Stimulated activated CD8-positive, alpha-beta memory T cell treated with anti-CD3 and anti-CD28 coated beads, Interleukin-15, amount 100 ng/mL, for 1 hour (primary cell): ENCODE results near the gene SERINC4.
A peak's percentile ranks its signal among the peaks of the same experiment; 100 is the strongest.
"Not testable (repeated sequence)": the region's sequence is repeated elsewhere in the genome, so short reads cannot be mapped to it uniquely, and the experiment has no call there.

Source experiments
- DNase-seq: peaks from one replicate; pipeline ENCODE4 v3.0.0-alpha.2; 2020; ENCODE audit warnings: low read depth

SERINC4 gene

GRCh38 chr15:43749690-43750345, 50.2 kb downstream of the SERINC4 start:
- no peak for DNase-seq

DNA sequence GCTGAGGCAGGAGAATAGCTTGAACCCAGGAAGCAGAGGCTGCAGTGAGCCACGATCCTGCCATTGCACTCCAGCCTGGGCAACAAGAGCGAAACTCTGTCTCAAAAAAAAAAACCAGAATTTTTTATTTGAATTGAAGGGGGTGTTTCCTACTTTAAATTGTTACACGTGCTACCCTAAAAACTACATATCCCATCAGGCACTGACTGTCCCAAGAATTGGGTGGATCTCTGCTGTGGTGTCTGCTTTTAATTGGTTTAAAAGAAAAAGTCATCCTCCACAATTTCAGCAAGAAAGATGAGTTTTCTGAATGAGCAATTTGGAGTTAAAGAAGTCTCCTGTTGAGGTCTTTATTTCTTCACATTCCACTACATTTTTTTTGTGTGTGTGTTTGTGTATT, 51.6 kb downstream of the SERINC4 start:
- DNase-seq, result no peak

DNA sequence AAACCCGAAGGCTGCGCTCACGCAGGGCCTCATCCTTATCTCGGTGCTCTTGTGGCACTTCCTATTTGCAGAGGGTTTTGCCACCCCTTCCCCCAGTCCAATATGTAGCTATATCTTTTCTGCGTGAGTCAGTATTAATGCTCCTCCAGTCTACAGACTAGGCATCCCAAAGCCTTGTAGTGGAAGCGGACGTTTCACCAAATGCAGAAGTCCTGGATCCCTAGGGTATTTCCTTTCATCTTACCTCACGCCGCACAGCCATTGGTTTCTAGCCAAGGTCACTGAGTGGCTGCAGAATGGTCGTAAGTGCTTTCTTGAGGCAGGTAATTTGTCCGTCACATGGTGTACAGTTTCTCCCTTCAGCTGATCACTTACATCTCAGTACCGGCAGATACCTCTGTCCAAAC, 53.1 kb downstream of the SERINC4 start:
- not testable (repeated sequence) for DNase-seq

GRCh38 chr15:43746245-43746902, 53.6 kb downstream of the SERINC4 start, which contains the start of gene PDIA3:
PDIA3 (plus strand) TSS chr15:43746438; CDS start chr15:43746540, 102 bp downstream.
- peak; percentile 73 for DNase-seq
